H1 (cell line): ENCODE results near the gene EOLA1. TPM values are rescaled to one million over a fixed set of nuclear protein-coding genes. Genes with fewer than 3 reads are reported as not detected.
A peak's percentile ranks its signal among the peaks of the same experiment; 100 is the strongest.
"Not testable (repeated sequence)": the region's sequence is repeated elsewhere in the genome, so short reads cannot be mapped to it uniquely, and the experiment has no call there.

Experiments
- CTCF ChIA-PET: fragments of 300-600 bp; sonication (Branson Sonifier 250); formaldehyde crosslinking; loops from one replicate; lab custom pipeline; 2021; ENCODE audit not compliant: partially characterized antibody; lab: Charles Lee
- POLR2A ChIA-PET: fragments of 300-600 bp; sonication (Branson Sonifier 250); formaldehyde crosslinking; loops from one replicate; lab custom pipeline; 2021; ENCODE audit warnings: inconsistent platforms; ENCODE audit not compliant: partially characterized antibody; lab: Charles Lee
- DNase-seq, 2 experiments: peaks; one replicate each; pipeline versions ENCODE4 v3.0.0 to v3.0.0-alpha.2; 2010 to 2022; ENCODE audit warnings: low spot score in 2 of 2, low read depth in 1 of 2, mixed read lengths in 1 of 2
- FAIRE-seq: peaks from 2 replicates; lab custom pipeline; 2011; peaks lifted over from hg19 to GRCh38; lab: Jason Lieb, UNC
- H2AFZ ChIP-seq: 2 replicates; pipeline ENCODE4 v1.8.1; 2012; ENCODE audit warnings: low read length, inconsistent platforms
- H2AK5ac ChIP-seq: 2 replicates; pipeline ENCODE4 v1.6.1; 2013; ENCODE audit warnings: low read depth, low read length
- H2BK120ac ChIP-seq: replicated peaks from 2 replicates; pipeline ENCODE3; 2013; ENCODE audit warnings: low read depth, low read length, inconsistent platforms
- H2BK12ac ChIP-seq: 2 replicates; pipeline ENCODE4 v1.6.1; 2013; ENCODE audit warnings: low read depth, low read length
- H2BK15ac ChIP-seq: 2 replicates; pipeline ENCODE4 v1.6.1; 2013; ENCODE audit warnings: low read length
- H2BK20ac ChIP-seq: 2 replicates; pipeline ENCODE4 v1.6.1; 2013; ENCODE audit warnings: low read length
- H2BK5ac ChIP-seq: 2 replicates; pipeline ENCODE4 v1.6.1; 2013; ENCODE audit warnings: low read depth, low read length
- H3K14ac ChIP-seq: 2 replicates; pipeline ENCODE4 v1.6.1; 2013; ENCODE audit warnings: inconsistent platforms; ENCODE audit not compliant: insufficient read length
- H3K18ac ChIP-seq: 2 replicates; pipeline ENCODE4 v1.6.1; 2013; ENCODE audit warnings: low read length; ENCODE audit errors: extremely low read depth
- H3K23ac ChIP-seq: 2 replicates; pipeline ENCODE4 v1.6.1; 2013; ENCODE audit warnings: inconsistent platforms; ENCODE audit not compliant: insufficient read length
- H3K23me2 ChIP-seq: 2 replicates; pipeline ENCODE4 v1.6.1; 2013; ENCODE audit warnings: low read depth, low read length
- H3K27ac ChIP-seq: 2 replicates; pipeline ENCODE4 v1.6.1; 2011; ENCODE audit warnings: low read depth, low read length, inconsistent platforms
- H3K27me3 ChIP-seq, 4 experiments: replicated peaks in 1 of 4; 1 replicate in 1 of 4; 2 replicates in 3 of 4; pipeline versions ENCODE4 v1.6.1 to v1.8.1; 2011 to 2013; ENCODE audit warnings: low read length in 3 of 4, mild to moderate bottlenecking in 3 of 4, inconsistent platforms in 2 of 4, mixed read lengths in 2 of 4, moderate library complexity in 1 of 4; ENCODE audit not compliant: control insufficient read depth in 3 of 4, insufficient read depth in 3 of 4; ENCODE audit errors: extremely low read depth in 1 of 4
- H3K36me3 ChIP-seq, 4 experiments: 2 replicates each; pipeline versions ENCODE4 v1.6.1 to v1.8.1; 2011 to 2013; ENCODE audit warnings: mild to moderate bottlenecking in 4 of 4, low read length in 3 of 4, moderate library complexity in 2 of 4, control low read depth in 1 of 4, inconsistent platforms in 1 of 4; ENCODE audit not compliant: insufficient read depth in 4 of 4, control insufficient read depth in 2 of 4
- H3K4ac ChIP-seq: replicated peaks from 2 replicates; pipeline ENCODE3; 2013; ENCODE audit warnings: low read length, low read depth, mixed read lengths, inconsistent platforms; ENCODE audit not compliant: insufficient read length
- H3K4me1 ChIP-seq, 4 experiments: replicated peaks in 1 of 4; 1 replicate in 1 of 4; 2 replicates in 3 of 4; pipeline versions ENCODE4 v1.6.1 to v1.8.1; 2011 to 2013; ENCODE audit warnings: low read length in 3 of 4, inconsistent platforms in 2 of 4, mixed read lengths in 1 of 4; ENCODE audit not compliant: insufficient read depth in 4 of 4, control insufficient read depth in 3 of 4
- H3K4me2 ChIP-seq, 2 experiments: 2 replicates each; pipeline versions ENCODE4 v1.6.1 to v1.8.1; 2011 to 2013; ENCODE audit warnings: low read depth in 2 of 2, low read length in 2 of 2, control low read depth in 1 of 2, inconsistent platforms in 1 of 2, mild to moderate bottlenecking in 1 of 2; ENCODE audit not compliant: insufficient read depth in 1 of 2
- H3K4me3 ChIP-seq, 4 experiments: fragments of 200-600, 300-600 bp in 1 of 4; sonication (generic), shearing (Covaris generic), sonication (Bioruptor Twin) in 1 of 4; 2 replicates each; pipeline versions ENCODE4 v1.5.1 to v1.8.1; 2011 to 2016; ENCODE audit warnings: low read length in 4 of 4, low read depth in 3 of 4, control low read depth in 2 of 4, inconsistent platforms in 2 of 4, mild to moderate bottlenecking in 2 of 4, mixed read lengths in 1 of 4, moderate library complexity in 1 of 4; ENCODE audit not compliant: insufficient read depth in 2 of 4; ENCODE audit errors: extremely low read depth in 1 of 4
- H3K56ac ChIP-seq: replicated peaks from 2 replicates; pipeline ENCODE3; 2013; ENCODE audit warnings: low read depth, mild to moderate bottlenecking, mixed read lengths, low read length, inconsistent platforms; ENCODE audit not compliant: insufficient read length
- H3K79me1 ChIP-seq: 2 replicates; pipeline ENCODE4 v1.6.1; 2013; ENCODE audit warnings: low read depth, low read length, control low read depth
- H3K79me2 ChIP-seq, 2 experiments: 2 replicates each; pipeline versions ENCODE4 v1.6.1 to v1.8.1; 2012 to 2013; ENCODE audit warnings: low read length in 2 of 2, mild to moderate bottlenecking in 2 of 2, inconsistent platforms in 1 of 2; ENCODE audit not compliant: insufficient read depth in 2 of 2, control insufficient read depth in 1 of 2
- H3K9ac ChIP-seq, 4 experiments: replicated peaks in 1 of 4; 1 replicate in 1 of 4; 2 replicates in 3 of 4; pipeline versions ENCODE4 v1.6.1 to v1.8.1; 2011 to 2013; ENCODE audit warnings: low read depth in 3 of 4, low read length in 3 of 4, control low read depth in 2 of 4, mild to moderate bottlenecking in 2 of 4, moderate library complexity in 2 of 4, inconsistent platforms in 1 of 4; ENCODE audit errors: extremely low read depth in 1 of 4
- H3K9me3 ChIP-seq, 2 experiments: 2 replicates each; pipeline versions ENCODE4 v1.6.1 to v1.8.1; 2012 to 2013; ENCODE audit warnings: mild to moderate bottlenecking in 2 of 2, moderate library complexity in 2 of 2, control low read depth in 1 of 2, inconsistent platforms in 1 of 2, low read depth in 1 of 2, low read length in 1 of 2, mixed read lengths in 1 of 2; ENCODE audit not compliant: insufficient read depth in 2 of 2
- H4K20me1 ChIP-seq, 2 experiments: replicated peaks in 1 of 2; 2 replicates each; pipeline versions ENCODE3 to v1.8.1; 2011 to 2013; ENCODE audit warnings: inconsistent platforms in 2 of 2, low read length in 2 of 2, mild to moderate bottlenecking in 1 of 2; ENCODE audit not compliant: insufficient read depth in 2 of 2, control insufficient read depth in 1 of 2
- H4K5ac ChIP-seq: 2 replicates; pipeline ENCODE4 v1.6.1; 2013; ENCODE audit warnings: low read length, low read depth, mixed read lengths, inconsistent platforms; ENCODE audit not compliant: insufficient read length
- H4K8ac ChIP-seq: 2 replicates; pipeline ENCODE4 v1.8.0; 2013; ENCODE audit warnings: mild to moderate bottlenecking, moderate library complexity, low read length, inconsistent platforms; ENCODE audit not compliant: insufficient read depth; ENCODE audit errors: extremely low read depth
- H4K91ac ChIP-seq: replicated peaks from 2 replicates; pipeline ENCODE3; 2013; ENCODE audit warnings: low read length, mixed read lengths, inconsistent platforms; ENCODE audit not compliant: insufficient read length
- WGBS, 2 experiments: shearing (Covaris generic) in 1 of 2; methylation state at CpG; one replicate each; pipeline versions ENCODE4 v1.1.6 to v1.1.7; 2013 to 2015; ENCODE audit warnings: low lambda C conversion rate in 2 of 2, mixed read lengths in 2 of 2, inconsistent platforms in 1 of 2, low coverage in 1 of 2, missing lambda C conversion rate in 1 of 2; ENCODE audit not compliant: insufficient replicate concordance in 2 of 2, insufficient coverage in 1 of 2, insufficient read length in 1 of 2; ENCODE audit errors: extremely low coverage in 1 of 2, missing lambda C conversion rate in 1 of 2; 5-methylcytosine and 5-hydroxymethylcytosine counted together
- polyA plus RNA-seq, 7 experiments: library from polyadenylated mRNA; depleted of rRNA in 3 of 7; stranded (reverse) in 5 of 7; unstranded in 2 of 7; fragments of >200 nt in 5 of 7; fragments of 200-250 nt in 2 of 7; gene quantifications; 1 replicate in 5 of 7; 2 replicates in 1 of 7; 4 replicates in 1 of 7; pipeline versions ENCODE4 v1.2.1 to v1.2.3, GENCODE V29; 2011 to 2013; ENCODE audit warnings: missing spikeins in 2 of 7, mixed read lengths in 2 of 7
- total RNA-seq: library from RNA; stranded (reverse); fragmentation: NEBNext Ultra II Directional; extraction: Animal tissue kit (Norgen Biotek cat#: 25700); gene quantifications from 2 replicates; pipeline ENCODE4 v1.2.1, GENCODE V29; 2021

Gene EOLA1
- total and polyA plus RNA-seq, 2 of the 8 experiments (the other 6 are each of a cell fraction or from before 2014, with no cell fraction given): 5.4 to 7.6 TPM

- CTCF ChIA-PET: interaction anchor here (0.7 to 1.3 kb wide), 2 partner anchors 15 to 23 kb away, joined by 3 read pairs; no protein-coding TSS in a partner anchor
- H4K8ac ChIP-seq, H2BK20ac ChIP-seq, H3K4me1 ChIP-seq, H3K9me3 ChIP-seq, H3K79me1 ChIP-seq, H3K56ac ChIP-seq, H3K27me3 ChIP-seq, POLR2A ChIA-PET, H2BK5ac ChIP-seq, H3K36me3 ChIP-seq, H3K23ac ChIP-seq, DNase-seq, H4K5ac ChIP-seq, H3K4me3 ChIP-seq, H3K4me2 ChIP-seq, H2BK12ac ChIP-seq, H2BK120ac ChIP-seq, H4K91ac ChIP-seq, H3K79me2 ChIP-seq, H3K9ac ChIP-seq, H3K18ac ChIP-seq, H3K23me2 ChIP-seq, H2BK15ac ChIP-seq, H4K20me1 ChIP-seq, H2AK5ac ChIP-seq, H3K4ac ChIP-seq, H2AFZ ChIP-seq, H3K27ac ChIP-seq, H3K14ac ChIP-seq: not testable (repeated sequence)
- WGBS, 2 experiments: no CpG with 5 or more reads among the region's 10 CpGs
- FAIRE-seq: peak; percentile 82
These were observed 37.4 kb upstream of the EOLA1 start for GRCh38 chrX:149503446-149503845.
